Upper lobe of left lung (tissue), 4 donors: ENCODE data around the gene TBXAS1.

Experiments
- POLR2A ChIP-seq, 4 donors: fragments of 450-650 bp; IDR thresholded peaks; one replicate each; pipeline ENCODE4 v1.5.1; 2016 to 2017; ENCODE audit warnings: antibody characterized with exemption in 4 of 4, mild to moderate bottlenecking in 2 of 4
- POLR2AphosphoS5 ChIP-seq, 2 donors: sonication (generic); formaldehyde crosslinking; IDR thresholded peaks; one replicate each; pipeline ENCODE4 v1.5.1; 2017; ENCODE audit warnings: antibody characterized with exemption in 2 of 2
- TF ChIP-seq, protein P1 (sequence below), 6 experiments: fragments of 450-650 bp in 4 of 6; fragments of 200-600 bp in 2 of 6; sonication (generic) in 2 of 6; IDR thresholded peaks; one replicate each; pipeline ENCODE4 v1.5.1; 2016 to 2019; ENCODE audit warnings: antibody characterized with exemption in 6 of 6

DNA sequence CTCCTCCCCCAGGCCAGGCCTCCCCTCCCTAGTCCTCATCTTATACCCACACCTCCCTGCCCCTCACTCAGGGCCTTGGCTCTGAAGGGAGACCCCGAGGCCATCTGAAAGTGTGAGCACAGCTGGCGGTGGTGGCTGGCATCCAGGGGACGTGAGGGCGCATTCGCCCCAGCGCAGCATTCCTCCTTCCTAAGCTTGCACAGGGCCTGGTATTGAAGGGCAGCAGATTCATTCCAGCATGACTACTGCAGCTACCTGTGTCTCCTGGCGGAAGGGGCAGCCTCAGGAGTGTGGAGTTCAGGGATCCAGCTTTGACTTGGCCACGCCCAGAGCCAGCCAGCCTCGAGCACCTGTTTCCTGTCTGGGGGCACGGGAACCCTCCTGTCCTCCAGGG, 161.1 kb downstream of the TBXAS1 start:
- TF ChIP-seq POLR2AphosphoS5 (IDR thresholded peaks at IDR 0.05) (no peak), POLR2A (IDR thresholded peaks at IDR 0.05) (no peak)
- TF ChIP-seq, protein P1, sequence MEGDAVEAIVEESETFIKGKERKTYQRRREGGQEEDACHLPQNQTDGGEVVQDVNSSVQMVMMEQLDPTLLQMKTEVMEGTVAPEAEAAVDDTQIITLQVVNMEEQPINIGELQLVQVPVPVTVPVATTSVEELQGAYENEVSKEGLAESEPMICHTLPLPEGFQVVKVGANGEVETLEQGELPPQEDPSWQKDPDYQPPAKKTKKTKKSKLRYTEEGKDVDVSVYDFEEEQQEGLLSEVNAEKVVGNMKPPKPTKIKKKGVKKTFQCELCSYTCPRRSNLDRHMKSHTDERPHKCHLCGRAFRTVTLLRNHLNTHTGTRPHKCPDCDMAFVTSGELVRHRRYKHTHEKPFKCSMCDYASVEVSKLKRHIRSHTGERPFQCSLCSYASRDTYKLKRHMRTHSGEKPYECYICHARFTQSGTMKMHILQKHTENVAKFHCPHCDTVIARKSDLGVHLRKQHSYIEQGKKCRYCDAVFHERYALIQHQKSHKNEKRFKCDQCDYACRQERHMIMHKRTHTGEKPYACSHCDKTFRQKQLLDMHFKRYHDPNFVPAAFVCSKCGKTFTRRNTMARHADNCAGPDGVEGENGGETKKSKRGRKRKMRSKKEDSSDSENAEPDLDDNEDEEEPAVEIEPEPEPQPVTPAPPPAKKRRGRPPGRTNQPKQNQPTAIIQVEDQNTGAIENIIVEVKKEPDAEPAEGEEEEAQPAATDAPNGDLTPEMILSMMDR (IDR thresholded peaks at IDR 0.05) = no peak
